ENCODE data around the gene PPP1R3G. TPM values are rescaled to one million over a fixed set of nuclear protein-coding genes. Genes with fewer than 3 reads are reported as not detected.
A peak's percentile ranks its signal among the peaks of the same experiment; 100 is the strongest.

The PPP1R3G gene
- total and polyA plus RNA-seq, 7 donors, result 0.06 to 0.50 (median 0.13) TPM

GRCh38 chr6:5103250-5103649 lies 18.1 kb downstream of the PPP1R3G start:
- no peaks in the 10 kb centered on the region for H3K36me3 ChIP-seq (ENCODE audit: insufficient read depth in 1 of 2, low read depth in 1 of 2)
- intact Hi-C loops (cut with DNase I), result no loop called here
- 60 to 82% (median 67%) methylated on average over 8 of the region's 8 CpGs for WGBS, 3 donors
- H3K9me3 ChIP-seq, result no peaks in the 10 kb centered on the region
- H3K27ac ChIP-seq, result no peak overlapping the region
- H3K4me1 ChIP-seq, result peaks cover 8% of the 10 kb centered on the region
- H3K4me3 ChIP-seq, result no peak overlapping the region
- no peak for TF ChIP-seq CTCF (IDR thresholded peaks at IDR 0.05)
- H3K27me3 ChIP-seq (ENCODE audit: insufficient read depth in 3 of 3, low read length in 2 of 3), result no peaks in the 10 kb centered on the region
- ATAC-seq (no peak), DNase-seq (no peak)

GRCh38 chr6:5104667-5105066 lies 19.5 kb downstream of the PPP1R3G start:
- intact Hi-C loops (cut with DNase I), result no loop called here
- ATAC-seq, result no peak
- H3K27ac ChIP-seq, result no peak overlapping the region
- no peaks in the 10 kb centered on the region for H3K9me3 ChIP-seq
- peaks cover 13% of the 10 kb centered on the region for H3K4me1 ChIP-seq
- WGBS, 3 donors, result 90 to 93% (median 93%) methylated on average over 6 of the region's 6 CpGs
- no peak for TF ChIP-seq CTCF (IDR thresholded peaks at IDR 0.05)
- H3K4me3 ChIP-seq, result no peak overlapping the region
- no peaks in the 10 kb centered on the region for H3K27me3 ChIP-seq (ENCODE audit: insufficient read depth in 3 of 3, low read length in 2 of 3)
- no peaks in the 10 kb centered on the region for H3K36me3 ChIP-seq (ENCODE audit: insufficient read depth in 1 of 2, low read depth in 1 of 2)
- DNase-seq, result no peak

- Histone ChIP-seq H3K27ac (no peak overlapping the region), H3K27me3 (ENCODE audit: insufficient read depth in 3 of 3, low read length in 2 of 3) (no peaks in the 10 kb centered on the region), H3K4me1 (peaks cover 13% of the 10 kb centered on the region), H3K9me3 (no peaks in the 10 kb centered on the region), H3K4me3 (no peak overlapping the region), H3K36me3 (ENCODE audit: insufficient read depth in 1 of 2, low read depth in 1 of 2) (no peaks in the 10 kb centered on the region)
- DNase-seq (peak in 1 of 2 donors; percentile 14), ATAC-seq (no peak)
- TF ChIP-seq CTCF (IDR thresholded peaks at IDR 0.05), result no peak
- intact Hi-C loops (cut with DNase I), result no loop called here
- 91 to 96% (median 94%) methylated on average over 10 of the region's 10 CpGs for WGBS, 3 donors
Observed at GRCh38 chr6:5105146-5105545, 20.0 kb downstream of the PPP1R3G start.

GRCh38 chr6:5107341-5107740 lies 22.2 kb downstream of the PPP1R3G start:
- no peak for DNase-seq
- 77 to 96% (median 90%) methylated on average over 10 of the region's 10 CpGs for WGBS, 3 donors
- TF ChIP-seq CTCF (IDR thresholded peaks at IDR 0.05), result no peak
- Histone ChIP-seq H3K4me3 (no peak overlapping the region), H3K9me3 (no peaks in the 10 kb centered on the region), H3K27ac (no peak overlapping the region), H3K27me3 (ENCODE audit: insufficient read depth in 3 of 3, low read length in 2 of 3) (no peaks in the 10 kb centered on the region), H3K36me3 (ENCODE audit: insufficient read depth in 1 of 2, low read depth in 1 of 2) (no peaks in the 10 kb centered on the region), H3K4me1 (peaks cover 13% of the 10 kb centered on the region)
- intact Hi-C loops (cut with DNase I), result no loop called here
- ATAC-seq, result peak; percentile 45 to 75 (median 56)

GRCh38 chr6:5108068-5108467 lies 22.9 kb downstream of the PPP1R3G start:
- Histone ChIP-seq H3K27me3 (ENCODE audit: insufficient read depth in 3 of 3, low read length in 2 of 3) (no peaks in the 10 kb centered on the region), H3K36me3 (ENCODE audit: insufficient read depth in 1 of 2, low read depth in 1 of 2) (no peaks in the 10 kb centered on the region), H3K9me3 (no peaks in the 10 kb centered on the region), H3K4me1 (peaks cover 13% of the 10 kb centered on the region), H3K4me3 (no peak overlapping the region), H3K27ac (peak overlapping the region; percentile 32)
- no peak for TF ChIP-seq CTCF (IDR thresholded peaks at IDR 0.05)
- DNase-seq (no peak), ATAC-seq (peak; percentile 86 to 96 (median 94))
- 38 to 61% (median 41%) methylated on average over 9 of the region's 9 CpGs for WGBS, 3 donors
- intact Hi-C loops (cut with DNase I), result no loop called here
